Measurements from ENCODE around the gene BARX2.

- TF ChIP-seq CTCF (IDR thresholded peaks at IDR 0.05; ENCODE audit: extremely low read depth in 1 of 2, insufficient read depth in 1 of 2, low read depth in 1 of 2, low read length in 2 of 2) (no peak), POLR2A (IDR thresholded peaks at IDR 0.05; ENCODE audit: low read depth, low read length) (no peak)
Measured at GRCh38 chr11:129373489-129373953, 2.1 kb upstream of the BARX2 start.

Data from endothelial cell of umbilical vein (primary cell).